ENCODE measurements around the gene TREML2. TPM values are rescaled to one million over a fixed set of nuclear protein-coding genes. Genes with fewer than 3 reads are reported as not detected.

The TREML2 gene
- total RNA-seq, 2 donors from 2014 or later: not detected

- H3K36me3 ChIP-seq (replicated peaks in 1 of 2; ENCODE audit: insufficient read depth in 1 of 2, low read depth in 2 of 2): no peaks in the 10 kb centered on the region
- intact Hi-C loops (cut with DNase I): no loop called here
- no peaks in the 10 kb centered on the region for H3K27me3 ChIP-seq
- no peak for ATAC-seq
- no peak for DNase-seq
- no peak for TF ChIP-seq POLR2A (IDR thresholded peaks at IDR 0.05)
- no peak for TF ChIP-seq CTCF (IDR thresholded peaks at IDR 0.05)
- no peak overlapping the region for H3K27ac ChIP-seq
- WGBS, 2 donors: 80% methylated on average over 3 of the region's 3 CpGs; no CpG with 5 or more reads in 1 of the 2 donors
- H3K4me1 ChIP-seq: no peaks in the 10 kb centered on the region
- no peaks in the 10 kb centered on the region for H3K9me3 ChIP-seq
- no peak overlapping the region for H3K4me3 ChIP-seq
Measured at GRCh38 chr6:41194386-41194785, 6.6 kb downstream of the TREML2 start.

GRCh38 chr6:41193884-41194283 lies 7.1 kb downstream of the TREML2 start:
- WGBS, 2 donors: 37 to 42% methylated on average over 5 of the region's 5 CpGs
- Histone ChIP-seq H3K9me3 (no peaks in the 10 kb centered on the region), H3K27me3 (no peaks in the 10 kb centered on the region), H3K4me1 (no peaks in the 10 kb centered on the region), H3K4me3 (no peak overlapping the region), H3K36me3 (replicated peaks in 1 of 2; ENCODE audit: insufficient read depth in 1 of 2, low read depth in 2 of 2) (no peaks in the 10 kb centered on the region), H3K27ac (no peak overlapping the region)
- no peak for DNase-seq
- no peak for ATAC-seq
- intact Hi-C loops (cut with DNase I): no loop called here
- TF ChIP-seq POLR2A (IDR thresholded peaks at IDR 0.05): no peak
- TF ChIP-seq CTCF (IDR thresholded peaks at IDR 0.05): no peak

GRCh38 chr6:41193171-41193734 lies 7.7 kb downstream of the TREML2 start:
- no peaks in the 10 kb centered on the region for H3K27me3 ChIP-seq
- H3K36me3 ChIP-seq (replicated peaks in 1 of 2; ENCODE audit: insufficient read depth in 1 of 2, low read depth in 2 of 2): no peaks in the 10 kb centered on the region
- no peaks in the 10 kb centered on the region for H3K9me3 ChIP-seq
- TF ChIP-seq CTCF (IDR thresholded peaks at IDR 0.05) (no peak), POLR2A (IDR thresholded peaks at IDR 0.05) (no peak)
- no peaks in the 10 kb centered on the region for H3K4me1 ChIP-seq
- DNase-seq (no peak), ATAC-seq (no peak)
- WGBS, 2 donors: 71 to 80% methylated on average over 5 of the region's 5 CpGs
- intact Hi-C loops (cut with DNase I): no loop called here
- no peak overlapping the region for H3K27ac ChIP-seq
- no peak overlapping the region for H3K4me3 ChIP-seq

GRCh38 chr6:41191569-41191968 lies 9.4 kb downstream of the TREML2 start:
- DNase-seq: peak in 2 of 4 donors; percentile 27 to 30
- WGBS, 2 donors: 20 to 50% methylated on average over 1 to 6 of the region's 6 CpGs

More at GRCh38 chr6:41191569-41191968, 9.4 kb downstream of the TREML2 start:
- Histone ChIP-seq H3K4me3 (no peak overlapping the region), H3K27ac (no peak overlapping the region), H3K4me1 (no peaks in the 10 kb centered on the region), H3K9me3 (no peaks in the 10 kb centered on the region), H3K36me3 (replicated peaks in 1 of 2; ENCODE audit: insufficient read depth in 1 of 2, low read depth in 2 of 2) (no peaks in the 10 kb centered on the region), H3K27me3 (no peaks in the 10 kb centered on the region)
- ATAC-seq: no peak
- TF ChIP-seq POLR2A (IDR thresholded peaks at IDR 0.05): no peak
- TF ChIP-seq CTCF (IDR thresholded peaks at IDR 0.05): peak in 2 of 7 experiments; percentile 34 to 39
- intact Hi-C loops (cut with DNase I): no loop called here
